ENCODE data around the gene OSTC.

- TF ChIP-seq POLR2AphosphoS5 (IDR thresholded peaks at IDR 0.05; ENCODE audit: low read depth, low read length) (peak; percentile 89), SIN3A (IDR thresholded peaks at IDR 0.05; ENCODE audit: borderline replicate concordance, insufficient read depth, low read length) (peak; percentile 86; the same call in 1 of the 2 replicates), FOXP2 (optimal IDR thresholded peaks at IDR 0.05; ENCODE audit: borderline replicate concordance, extremely low read depth, extremely low read length, insufficient read depth) (no peak), REST (IDR thresholded peaks at IDR 0.05; ENCODE audit: insufficient read depth in 1 of 2, low read depth in 2 of 2, low read length in 2 of 2) (no peak)
Measured at GRCh38 chr4:108650212-108651013, at the start of gene OSTC.

All from PFSK-1 (cell line).